Prostate gland (tissue), 2 donors: Measurements from ENCODE around the gene PRRT4. TPM values are rescaled to one million over a fixed set of nuclear protein-coding genes. Genes with fewer than 3 reads are reported as not detected.

Experiments used
- DNase-seq: peaks from one replicate; pipeline ENCODE4 v3.0.0-alpha.2; 2019; ENCODE audit warnings: low spot score
- H3K27ac ChIP-seq, 2 donors: fragments of 200-600 bp; sonication (generic); 2 replicates each; pipeline ENCODE4 v1.5.1; 2017 to 2019
- H3K27me3 ChIP-seq: fragments of 200-600 bp; sonication (generic); replicated peaks from 2 replicates; pipeline ENCODE4 v1.5.1; 2019; ENCODE audit not compliant: insufficient read depth
- H3K36me3 ChIP-seq, 2 donors: fragments of 200-600 bp; sonication (generic); 1 replicate in 1 of 2; 2 replicates in 1 of 2; pipeline versions ENCODE4 v1.5.1 to v1.8.1; 2017 to 2019
- H3K4me1 ChIP-seq: fragments of 200-600 bp; sonication (generic); replicated peaks from 2 replicates; pipeline ENCODE4 v1.5.1; 2019
- H3K4me3 ChIP-seq, 2 donors: fragments of 200-600 bp; sonication (generic); 2 replicates each; pipeline ENCODE4 v1.5.1; 2017 to 2019
- H3K9me3 ChIP-seq: fragments of 200-600 bp; sonication (generic); 2 replicates; pipeline ENCODE4 v1.5.1; 2017
- POLR2A ChIP-seq: fragments of 450-650 bp; IDR thresholded peaks from one replicate; pipeline ENCODE4 v1.6.1; 2016; ENCODE audit warnings: antibody characterized with exemption, mild to moderate bottlenecking
- POLR2AphosphoS5 ChIP-seq: sonication (generic); formaldehyde crosslinking; IDR thresholded peaks from one replicate; pipeline ENCODE4 v1.6.1; 2017; ENCODE audit warnings: antibody characterized with exemption
- WGBS: methylation state at CpG from one replicate; pipeline ENCODE4 v1.1.5; 2018; 5-methylcytosine and 5-hydroxymethylcytosine counted together
- intact Hi-C: fragments of 100-400 bp; cut with DNase I; formaldehyde crosslinking; loops from one replicate; pipeline ENCODE4 v1.14.2; 2022
- total RNA-seq, 2 donors: library from RNA; depleted of rRNA; stranded (reverse); fragments of >200 nt; gene quantifications; one replicate each; pipeline ENCODE4 v1.1.0, GENCODE V29; 2016
- TF ChIP-seq, protein P1 (sequence below), 4 experiments: fragments of 200-600 bp in 2 of 4; fragments of 450-650 bp in 2 of 4; sonication (generic) in 2 of 4; IDR thresholded peaks; 1 replicate in 3 of 4; 2 replicates in 1 of 4; pipeline ENCODE4 v1.5.1; 2016 to 2019; ENCODE audit warnings: antibody characterized with exemption in 4 of 4, mild to moderate bottlenecking in 2 of 4, moderate library complexity in 2 of 4

Gene PRRT4
- total RNA-seq, 2 donors from 2014 or later: 0.05 to 1.2 TPM

DNA sequence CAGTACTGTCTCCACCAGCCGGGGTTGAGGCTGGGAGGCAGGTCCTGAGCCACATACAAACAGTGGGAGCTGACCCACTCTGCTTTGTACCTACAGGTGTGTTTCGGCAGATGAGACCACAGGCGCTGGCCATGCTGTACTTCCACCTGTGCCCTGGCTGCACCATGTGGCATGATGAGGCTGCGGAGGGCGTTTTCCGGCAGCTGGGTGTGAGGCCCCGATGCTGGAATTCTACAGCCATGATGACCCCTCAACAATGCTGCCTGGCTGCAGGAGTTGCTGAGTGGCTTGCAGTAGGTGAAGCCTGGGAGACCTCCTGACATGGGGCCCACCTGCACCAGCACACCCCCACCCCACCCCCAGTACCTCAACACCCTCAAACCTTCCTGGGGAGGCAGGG, 30.3 kb upstream of the PRRT4 start:
- no peak overlapping the region for H3K4me3 ChIP-seq
- 91% methylated on average over 7 of the region's 7 CpGs for WGBS
- H3K27ac ChIP-seq: no peak overlapping the region
- intact Hi-C loops: no loop called here
- H3K4me1 ChIP-seq: no peaks in the 10 kb centered on the region
- H3K36me3 ChIP-seq: peaks cover 3 to 24% of the 10 kb centered on the region in 2 donors
- no peak for DNase-seq
- no peaks in the 10 kb centered on the region for H3K9me3 ChIP-seq
- TF ChIP-seq POLR2A (no peak), POLR2AphosphoS5 (no peak)
- TF ChIP-seq, protein P1, sequence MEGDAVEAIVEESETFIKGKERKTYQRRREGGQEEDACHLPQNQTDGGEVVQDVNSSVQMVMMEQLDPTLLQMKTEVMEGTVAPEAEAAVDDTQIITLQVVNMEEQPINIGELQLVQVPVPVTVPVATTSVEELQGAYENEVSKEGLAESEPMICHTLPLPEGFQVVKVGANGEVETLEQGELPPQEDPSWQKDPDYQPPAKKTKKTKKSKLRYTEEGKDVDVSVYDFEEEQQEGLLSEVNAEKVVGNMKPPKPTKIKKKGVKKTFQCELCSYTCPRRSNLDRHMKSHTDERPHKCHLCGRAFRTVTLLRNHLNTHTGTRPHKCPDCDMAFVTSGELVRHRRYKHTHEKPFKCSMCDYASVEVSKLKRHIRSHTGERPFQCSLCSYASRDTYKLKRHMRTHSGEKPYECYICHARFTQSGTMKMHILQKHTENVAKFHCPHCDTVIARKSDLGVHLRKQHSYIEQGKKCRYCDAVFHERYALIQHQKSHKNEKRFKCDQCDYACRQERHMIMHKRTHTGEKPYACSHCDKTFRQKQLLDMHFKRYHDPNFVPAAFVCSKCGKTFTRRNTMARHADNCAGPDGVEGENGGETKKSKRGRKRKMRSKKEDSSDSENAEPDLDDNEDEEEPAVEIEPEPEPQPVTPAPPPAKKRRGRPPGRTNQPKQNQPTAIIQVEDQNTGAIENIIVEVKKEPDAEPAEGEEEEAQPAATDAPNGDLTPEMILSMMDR (IDR thresholded peaks at IDR 0.05): no peak
- no peaks in the 10 kb centered on the region for H3K27me3 ChIP-seq

DNA sequence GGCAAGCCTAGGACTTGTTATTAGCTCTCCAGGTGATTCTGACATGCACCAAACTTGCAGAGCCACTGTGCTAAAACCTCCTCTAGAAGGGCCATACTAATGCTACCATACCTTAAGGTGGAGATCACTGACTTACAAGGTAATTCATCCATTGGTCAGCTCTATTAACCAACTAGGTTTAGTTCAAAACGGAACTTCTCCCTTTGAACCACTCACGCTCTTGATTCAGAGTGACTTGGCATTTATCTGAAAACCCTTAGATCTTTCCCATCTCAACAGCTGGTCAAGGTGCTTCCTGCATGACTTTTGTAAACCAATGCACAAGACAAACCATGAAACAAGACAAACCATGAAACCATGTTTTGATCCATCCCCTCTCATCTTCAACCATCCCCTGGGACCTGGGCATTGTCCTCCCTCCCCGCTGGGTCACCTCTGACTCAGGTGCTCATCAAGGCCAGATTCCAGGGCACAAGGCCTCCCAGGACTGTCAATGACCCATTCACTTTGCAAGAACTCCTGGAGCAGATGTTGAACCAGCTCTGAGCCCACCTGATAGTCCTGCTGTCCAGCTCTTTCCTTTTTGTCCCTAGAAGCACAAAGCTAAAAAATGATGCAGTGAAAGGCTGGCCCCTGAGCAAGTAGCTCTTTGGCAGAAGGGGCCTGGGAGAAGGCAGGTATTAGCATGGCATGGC, 29.5 kb upstream of the PRRT4 start:
- intact Hi-C loops: no loop called here
- H3K36me3 ChIP-seq: peaks cover 3 to 18% of the 10 kb centered on the region in 2 donors
- no peak for TF ChIP-seq POLR2AphosphoS5
- TF ChIP-seq, protein P1 (IDR thresholded peaks at IDR 0.05): no peak
- no peak for TF ChIP-seq POLR2A
- no peak overlapping the region for H3K4me3 ChIP-seq
- H3K27ac ChIP-seq: no peak overlapping the region
- 78% methylated on average over 3 of the region's 3 CpGs for WGBS
- no peak for DNase-seq
- H3K9me3 ChIP-seq: no peaks in the 10 kb centered on the region
- H3K4me1 ChIP-seq: no peaks in the 10 kb centered on the region
- H3K27me3 ChIP-seq: no peaks in the 10 kb centered on the region

DNA sequence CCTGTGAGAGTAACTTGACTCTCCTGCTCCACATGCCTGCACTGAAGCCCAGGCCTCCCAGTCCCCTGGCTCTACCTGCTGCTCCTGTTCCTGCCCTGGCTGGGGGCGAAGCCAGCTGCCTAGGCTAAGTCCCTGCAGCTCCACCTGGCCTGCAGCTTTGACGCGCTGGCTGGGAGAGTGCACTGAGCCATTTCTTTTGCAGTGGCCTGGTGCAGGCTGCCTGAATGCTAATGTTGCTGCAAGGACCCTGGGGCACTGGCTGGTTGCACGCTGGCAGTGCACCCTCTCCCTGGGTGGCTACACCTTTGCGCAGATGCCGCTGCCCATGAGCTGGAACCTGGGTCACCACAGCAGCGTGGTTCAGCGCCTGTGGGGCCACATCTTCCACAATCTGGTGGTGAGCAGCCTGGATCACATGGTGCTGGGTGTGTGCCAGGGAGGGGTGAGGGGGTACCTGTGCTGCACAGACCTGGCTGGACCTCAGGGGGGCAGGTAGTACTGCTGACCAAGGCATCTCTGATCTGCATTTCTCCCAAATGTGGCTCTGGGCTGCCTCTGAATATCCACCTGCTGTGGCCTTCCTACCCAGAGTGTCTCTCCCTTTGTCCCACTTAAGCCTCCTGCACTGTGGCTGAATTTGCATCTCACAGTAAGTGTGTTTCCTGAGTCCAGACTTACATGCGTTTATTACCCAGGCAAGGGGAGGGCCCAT, 28.3 kb upstream of the PRRT4 start:
- no peak overlapping the region for H3K27ac ChIP-seq
- DNase-seq: no peak
- no peak overlapping the region for H3K4me3 ChIP-seq
- no peak for TF ChIP-seq POLR2A
- TF ChIP-seq, protein P1 (IDR thresholded peaks at IDR 0.05): no peak
- TF ChIP-seq POLR2AphosphoS5: no peak
- WGBS: 72% methylated on average over 9 of the region's 9 CpGs
- intact Hi-C loops: no loop called here
- H3K27me3 ChIP-seq: no peaks in the 10 kb centered on the region
- no peaks in the 10 kb centered on the region for H3K9me3 ChIP-seq
- no peaks in the 10 kb centered on the region for H3K4me1 ChIP-seq
- H3K36me3 ChIP-seq: peaks cover 3 to 17% of the 10 kb centered on the region in 2 donors

DNA sequence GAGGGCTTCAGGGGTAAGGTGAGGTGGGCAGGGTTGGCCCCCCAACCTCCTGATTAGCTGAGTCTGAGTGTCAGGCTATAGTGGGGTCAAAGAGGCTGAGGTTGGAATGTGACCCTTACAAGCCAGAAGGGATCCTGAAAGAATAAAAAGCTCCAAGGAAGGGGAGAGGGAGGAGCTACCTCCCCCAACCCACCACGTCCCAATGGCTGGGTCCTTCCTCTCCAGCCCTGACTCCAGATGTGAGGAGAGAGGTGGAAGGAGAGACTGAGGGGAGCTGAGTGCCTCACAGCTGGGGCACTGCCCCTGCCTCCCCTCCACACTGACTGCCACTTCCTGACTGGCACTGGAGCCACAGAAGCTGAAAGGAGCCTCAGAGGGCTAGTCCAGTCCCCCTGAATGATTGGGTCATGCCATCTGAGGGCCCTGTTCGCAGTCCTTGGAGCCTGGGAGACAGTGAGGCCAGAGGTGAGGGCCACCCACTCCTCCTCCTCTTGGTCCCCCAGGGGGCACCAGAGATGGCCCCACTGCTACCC, 27.7 kb upstream of the PRRT4 start:
- Histone ChIP-seq H3K27ac (no peak overlapping the region), H3K4me1 (no peaks in the 10 kb centered on the region), H3K4me3 (no peak overlapping the region), H3K36me3 (peaks cover 3 to 13% of the 10 kb centered on the region in 2 donors), H3K27me3 (no peaks in the 10 kb centered on the region), H3K9me3 (no peaks in the 10 kb centered on the region)
- TF ChIP-seq POLR2A (no peak), POLR2AphosphoS5 (no peak)
- TF ChIP-seq, protein P1 (IDR thresholded peaks at IDR 0.05): no peak
- DNase-seq: no peak
- intact Hi-C loops: no loop called here
- WGBS: 47% methylated on average over 2 of the region's 2 CpGs
